ENCODE results near the gene NUMB.

The NUMB gene

GRCh38 chr14:73472185-73473114, 14.1 kb upstream of the NUMB start:
- Mint-ChIP-seq H3K4me1 (peaks cover 20% of the 10 kb centered on the region), H3K27ac (no peak overlapping the region), H3K4me3 (no peak overlapping the region), H3K9me3 (no peaks in the 10 kb centered on the region), H3K27me3 (no peaks in the 10 kb centered on the region)
- DNase-seq (peak; percentile 20), ATAC-seq (peak; percentile 63)

DNA sequence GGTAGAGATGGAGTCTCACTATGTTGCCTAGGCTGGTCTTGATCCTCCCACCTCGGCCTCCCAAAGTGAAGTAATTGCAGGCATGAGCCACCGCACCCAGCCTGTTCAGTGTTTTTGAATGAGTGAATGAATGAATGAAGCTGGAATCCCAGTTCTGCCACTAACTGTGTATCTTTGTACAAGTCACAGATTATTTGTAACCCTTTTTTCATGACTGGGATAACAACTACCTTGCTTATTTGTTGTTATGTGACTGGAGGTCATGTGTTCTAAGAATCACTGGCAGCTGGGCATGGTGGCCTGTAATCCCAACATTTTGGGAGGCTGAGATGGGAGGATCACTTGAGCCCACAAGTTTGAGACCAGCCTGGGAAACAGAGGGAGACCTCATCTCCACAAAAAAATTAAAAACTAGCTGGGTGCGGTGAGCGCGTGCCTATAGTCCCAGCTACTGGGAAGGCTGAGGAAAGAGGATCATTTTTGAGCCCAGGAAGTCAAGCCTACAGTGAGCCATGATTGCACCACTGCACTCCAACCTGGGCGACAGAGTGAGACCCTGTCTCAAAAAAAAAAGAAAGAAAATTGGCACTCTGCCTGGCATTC, 13.3 kb upstream of the NUMB start:
- no peaks in the 10 kb centered on the region for H3K27me3 Mint-ChIP-seq
- H3K9me3 Mint-ChIP-seq = no peaks in the 10 kb centered on the region
- peaks cover 28% of the 10 kb centered on the region for H3K4me1 Mint-ChIP-seq
- DNase-seq (no peak), ATAC-seq (no peak)
- no peak overlapping the region for H3K27ac Mint-ChIP-seq
- H3K4me3 Mint-ChIP-seq = no peak overlapping the region

DNA sequence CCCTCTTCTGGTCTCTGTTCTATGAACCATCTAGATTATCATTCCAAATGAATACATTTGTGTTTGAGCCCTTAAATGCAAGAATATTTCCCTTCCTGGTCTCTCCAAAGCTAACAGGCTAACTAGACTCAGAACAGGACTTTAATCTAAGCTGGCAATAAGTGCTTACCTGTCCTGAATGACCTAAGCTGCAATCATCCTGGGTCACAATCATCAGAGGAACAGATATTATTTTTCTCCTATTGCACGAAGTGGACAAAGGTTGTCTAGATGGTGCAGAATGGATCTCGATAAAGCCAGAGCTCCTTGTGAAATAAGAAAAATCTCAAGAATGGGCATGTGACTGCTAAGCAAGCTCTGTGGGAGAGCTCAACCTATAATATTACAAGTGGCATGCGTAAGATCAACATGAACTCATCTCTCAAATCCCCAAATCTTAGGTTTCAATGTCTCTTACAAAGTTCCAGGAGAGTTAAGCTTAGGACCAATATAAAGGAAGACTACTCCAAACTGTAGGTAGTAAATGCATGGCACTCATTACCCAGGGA, 10.6 kb upstream of the NUMB start:
- H3K4me3 Mint-ChIP-seq = no peak overlapping the region
- no peak for ATAC-seq
- H3K9me3 Mint-ChIP-seq = no peaks in the 10 kb centered on the region
- H3K27ac Mint-ChIP-seq = no peak overlapping the region
- DNase-seq = no peak
- no peaks in the 10 kb centered on the region for H3K27me3 Mint-ChIP-seq
- H3K4me1 Mint-ChIP-seq = peaks cover 46% of the 10 kb centered on the region

DNA sequence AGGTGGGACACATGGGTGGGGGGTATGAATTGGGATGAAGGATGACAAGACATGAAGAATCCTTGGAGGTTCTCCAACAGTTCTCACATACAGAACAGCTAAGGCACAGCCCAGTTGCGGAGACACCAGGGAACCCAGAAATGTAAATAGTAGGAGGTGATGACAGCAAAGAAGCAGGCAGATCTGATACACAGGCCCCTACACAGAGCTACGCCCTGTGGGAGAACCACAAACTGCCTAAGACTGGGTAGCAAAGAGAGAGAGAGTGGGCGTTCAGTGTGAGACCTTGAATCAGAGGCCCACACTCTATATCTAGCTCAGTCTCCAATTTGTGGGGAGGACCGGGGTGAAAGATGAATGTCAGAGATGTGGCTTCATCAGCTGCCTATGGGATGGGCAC, 9.5 kb upstream of the NUMB start:
- no peaks in the 10 kb centered on the region for H3K27me3 Mint-ChIP-seq
- H3K4me1 Mint-ChIP-seq = peaks cover 53% of the 10 kb centered on the region
- no peaks in the 10 kb centered on the region for H3K9me3 Mint-ChIP-seq
- H3K4me3 Mint-ChIP-seq = peak overlapping the region; percentile 16 to 69
- ATAC-seq = peak; percentile 83
- H3K27ac Mint-ChIP-seq = no peak overlapping the region
- peak; percentile 25 to 44 for DNase-seq

DNA sequence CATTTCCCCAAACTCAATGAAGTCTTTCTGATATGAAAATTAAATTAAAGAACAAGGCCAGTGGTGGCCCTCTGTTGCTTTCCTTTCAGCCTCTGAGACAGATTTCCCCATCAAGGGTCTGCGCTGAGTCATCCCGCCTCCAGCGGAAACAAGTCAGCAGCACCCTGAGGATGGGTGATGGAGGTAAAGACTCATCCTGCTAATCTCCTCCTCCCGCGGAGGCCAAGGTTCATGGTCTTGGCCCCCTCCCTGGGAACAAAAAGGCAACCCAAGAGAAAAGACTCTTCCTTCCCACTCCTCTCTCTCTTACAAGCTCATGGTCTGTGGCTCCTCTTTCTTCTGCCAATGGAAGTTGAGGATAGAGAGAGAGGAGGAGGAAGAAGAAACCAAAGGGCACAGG, 9.0 kb upstream of the NUMB start:
- no peak for ATAC-seq
- peak overlapping the region; percentile 16 to 69 for H3K4me3 Mint-ChIP-seq
- H3K9me3 Mint-ChIP-seq = no peaks in the 10 kb centered on the region
- H3K4me1 Mint-ChIP-seq = peaks cover 53% of the 10 kb centered on the region
- H3K27ac Mint-ChIP-seq = peak overlapping the region; percentile 76 to 81
- no peaks in the 10 kb centered on the region for H3K27me3 Mint-ChIP-seq
- DNase-seq = peak; percentile 13 to 36

- Mint-ChIP-seq H3K4me3 (peak overlapping the region; percentile 16 to 69), H3K27me3 (peaks cover 4% of the 10 kb centered on the region), H3K9me3 (no peaks in the 10 kb centered on the region), H3K27ac (peak overlapping the region in 1 of 2 donors; percentile 36), H3K4me1 (peaks cover 56% of the 10 kb centered on the region)
- ATAC-seq = no peak
- DNase-seq = no peak
Measured at GRCh38 chr14:73466861-73467260, 8.5 kb upstream of the NUMB start.

- Mint-ChIP-seq H3K27ac (peak overlapping the region in 1 of 2 donors; percentile 49), H3K27me3 (peaks cover 8% of the 10 kb centered on the region), H3K9me3 (no peaks in the 10 kb centered on the region), H3K4me1 (peaks cover 59% of the 10 kb centered on the region), H3K4me3 (no peak overlapping the region)
- ATAC-seq (no peak), DNase-seq (no peak)
Measured at GRCh38 chr14:73465823-73466532, 7.6 kb upstream of the NUMB start.

GRCh38 chr14:73463411-73463810, 5.1 kb upstream of the NUMB start:
- Mint-ChIP-seq H3K27me3 (peaks cover 8% of the 10 kb centered on the region), H3K4me3 (peak overlapping the region in 1 of 2 donors; percentile 48), H3K27ac (peak overlapping the region; percentile 68 to 81), H3K9me3 (no peaks in the 10 kb centered on the region), H3K4me1 (peaks cover 71% of the 10 kb centered on the region)
- DNase-seq = peak; percentile 12 to 67
- peak; percentile 76 for ATAC-seq

- ATAC-seq (no peak), DNase-seq (no peak)
- peaks cover 8% of the 10 kb centered on the region for H3K27me3 Mint-ChIP-seq
- H3K4me3 Mint-ChIP-seq = no peak overlapping the region
- no peaks in the 10 kb centered on the region for H3K9me3 Mint-ChIP-seq
- H3K27ac Mint-ChIP-seq = no peak overlapping the region
- H3K4me1 Mint-ChIP-seq = peaks cover 65% of the 10 kb centered on the region
Measured at GRCh38 chr14:73462815-73463214, 4.5 kb upstream of the NUMB start.

GRCh38 chr14:73462048-73462715, 3.8 kb upstream of the NUMB start:
- H3K27me3 Mint-ChIP-seq = peaks cover 8% of the 10 kb centered on the region
- no peaks in the 10 kb centered on the region for H3K9me3 Mint-ChIP-seq
- ATAC-seq (no peak), DNase-seq (no peak)
- H3K27ac Mint-ChIP-seq = peak overlapping the region in 1 of 2 donors; percentile 70
- no peak overlapping the region for H3K4me3 Mint-ChIP-seq
- peaks cover 64% of the 10 kb centered on the region for H3K4me1 Mint-ChIP-seq

- peak overlapping the region in 1 of 2 donors; percentile 70 for H3K27ac Mint-ChIP-seq
- ATAC-seq (no peak), DNase-seq (no peak)
- H3K4me1 Mint-ChIP-seq = peaks cover 64% of the 10 kb centered on the region
- H3K27me3 Mint-ChIP-seq = peaks cover 8% of the 10 kb centered on the region
- no peaks in the 10 kb centered on the region for H3K9me3 Mint-ChIP-seq
- H3K4me3 Mint-ChIP-seq = no peak overlapping the region
Measured at GRCh38 chr14:73461478-73462047, 3.2 kb upstream of the NUMB start.

DNA sequence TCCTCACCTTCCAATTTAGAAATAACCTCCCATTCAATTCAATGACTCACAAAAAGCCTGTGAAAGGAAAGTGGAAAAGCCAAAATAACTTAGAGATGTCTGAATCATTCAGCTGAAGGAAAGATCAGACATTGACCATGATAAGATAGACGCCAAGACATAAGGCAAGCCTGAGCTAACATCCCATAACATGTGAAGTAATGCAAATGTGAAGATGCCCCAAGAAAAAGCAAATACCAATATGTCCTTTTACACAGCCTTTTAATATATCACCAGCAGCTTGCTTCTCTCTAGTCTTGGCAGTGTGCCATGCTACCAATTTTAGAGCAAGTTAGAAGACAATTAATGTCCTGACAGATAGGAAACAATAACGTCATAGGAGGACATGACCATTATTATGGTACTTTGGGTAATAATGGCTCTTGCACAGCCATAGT, 2.4 kb upstream of the NUMB start:
- Mint-ChIP-seq H3K27ac (no peak overlapping the region), H3K4me1 (peaks cover 60% of the 10 kb centered on the region), H3K4me3 (no peak overlapping the region), H3K9me3 (no peaks in the 10 kb centered on the region), H3K27me3 (peaks cover 8% of the 10 kb centered on the region)
- ATAC-seq (no peak), DNase-seq (no peak)

GRCh38 chr14:73459959-73460358, 1.6 kb upstream of the NUMB start:
- no peaks in the 10 kb centered on the region for H3K9me3 Mint-ChIP-seq
- DNase-seq (no peak), ATAC-seq (no peak)
- H3K4me1 Mint-ChIP-seq = peaks cover 60% of the 10 kb centered on the region
- H3K4me3 Mint-ChIP-seq = peak overlapping the region in 1 of 2 donors; percentile 99
- H3K27me3 Mint-ChIP-seq = peaks cover 8% of the 10 kb centered on the region
- peak overlapping the region in 1 of 2 donors; percentile 77 for H3K27ac Mint-ChIP-seq

- Mint-ChIP-seq H3K4me1 (peaks cover 52% of the 10 kb centered on the region), H3K9me3 (no peaks in the 10 kb centered on the region), H3K27me3 (peaks cover 8% of the 10 kb centered on the region), H3K4me3 (peak overlapping the region; percentile 97 to 99), H3K27ac (peak overlapping the region; percentile 80 to 98)
- no peak for DNase-seq
- ATAC-seq = no peak
Measured at GRCh38 chr14:73457924-73458182, 493 bp downstream of the NUMB start.

Measured in stimulated activated naive CD8-positive, alpha-beta T cell treated with anti-CD3 and anti-CD28 coated beads, Interleukin-15, amount 100 ng/mL, for 72 hours (primary cell).